GM19328 (cell line): Measurements from ENCODE around the gene SLC17A9.
"Not testable (repeated sequence)": the region's sequence is repeated elsewhere in the genome, so short reads cannot be mapped to it uniquely, and the experiment has no call there.

Experiments
- ATAC-seq: cut with Tn5 transposase; IDR thresholded peaks from one replicate; pipeline ENCODE4 v1.9.1; 2021; ENCODE audit warnings: mild to moderate bottlenecking, moderate library complexity; ENCODE audit not compliant: unreplicated experiment

Gene SLC17A9

DNA sequence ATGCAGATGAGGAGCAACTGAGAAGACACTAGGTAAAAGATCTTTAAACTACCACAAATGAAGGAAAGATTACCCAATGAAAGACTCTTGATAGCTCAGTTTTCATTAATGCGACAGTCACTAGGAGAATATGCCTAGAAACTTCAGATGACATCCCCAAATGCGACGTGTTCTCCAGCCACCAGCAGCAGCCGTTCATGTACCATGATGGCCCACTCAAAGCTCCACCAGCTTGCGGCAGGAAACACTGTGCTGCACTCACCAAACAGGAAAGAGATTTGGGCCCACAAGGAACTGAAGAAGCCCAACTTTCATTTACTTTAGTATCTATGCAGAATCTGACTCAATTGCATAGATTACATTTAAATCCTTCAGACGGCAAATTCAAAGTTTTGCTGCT is 33.7 kb upstream of the SLC17A9 start:
- ATAC-seq: no peak

DNA sequence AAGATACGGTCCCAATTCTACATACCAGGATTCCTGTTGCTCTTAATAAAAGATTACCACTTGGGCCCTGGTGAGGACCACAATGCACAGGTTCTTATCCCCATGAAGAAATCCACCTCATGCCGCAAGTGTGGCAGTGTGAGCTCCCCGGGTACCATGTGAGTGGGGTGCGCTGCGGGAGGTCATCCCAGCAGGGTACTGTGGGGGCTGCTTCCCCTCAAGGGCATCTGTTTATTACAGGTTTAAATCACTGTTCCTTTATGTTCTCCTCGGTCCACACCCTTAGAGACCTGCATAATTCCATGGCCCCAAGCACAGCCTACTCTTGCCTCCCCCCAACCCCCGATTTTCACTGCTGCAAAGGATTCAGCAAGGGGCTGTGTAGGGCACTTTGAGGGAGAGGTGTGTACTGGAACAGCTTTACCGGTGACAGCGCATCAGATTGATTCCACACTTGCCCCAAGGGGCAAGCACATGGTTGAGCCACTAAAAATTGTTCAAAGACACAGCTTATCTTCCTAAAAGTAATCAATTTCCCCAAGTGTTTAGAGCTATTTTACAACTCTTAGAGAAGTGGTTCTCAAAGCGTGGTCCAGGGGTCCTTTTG is 32.4 kb upstream of the SLC17A9 start:
- ATAC-seq: no peak

- no peak for ATAC-seq
These were observed 31.3 kb upstream of the SLC17A9 start for GRCh38 chr20:62921119-62921687.

DNA sequence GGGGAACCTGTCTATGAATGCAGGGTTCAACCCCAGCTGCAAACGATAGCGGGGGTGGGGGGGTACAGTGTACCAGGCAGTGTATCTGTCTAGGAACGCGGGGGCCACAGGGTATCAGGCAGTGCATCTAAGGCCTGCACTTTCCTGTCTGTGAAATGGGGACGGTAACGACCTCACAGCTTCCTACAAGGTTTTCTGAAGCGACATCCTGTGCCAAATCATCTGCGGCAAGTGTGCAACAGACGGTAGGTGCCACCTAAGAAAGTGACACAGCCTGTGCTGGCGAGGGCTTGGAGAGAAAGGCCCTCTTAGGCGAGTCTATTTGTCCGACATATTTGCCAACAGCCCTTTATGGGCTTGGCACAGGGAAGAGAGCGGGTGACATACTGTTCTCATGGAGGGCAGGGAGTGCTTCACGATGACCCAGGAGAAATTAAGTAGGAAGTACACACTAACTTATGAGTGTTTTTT is 30.0 kb upstream of the SLC17A9 start:
- no peak for ATAC-seq

GRCh38 chr20:62923059-62923668 is 29.3 kb upstream of the SLC17A9 start:
- not testable (repeated sequence) for ATAC-seq

DNA sequence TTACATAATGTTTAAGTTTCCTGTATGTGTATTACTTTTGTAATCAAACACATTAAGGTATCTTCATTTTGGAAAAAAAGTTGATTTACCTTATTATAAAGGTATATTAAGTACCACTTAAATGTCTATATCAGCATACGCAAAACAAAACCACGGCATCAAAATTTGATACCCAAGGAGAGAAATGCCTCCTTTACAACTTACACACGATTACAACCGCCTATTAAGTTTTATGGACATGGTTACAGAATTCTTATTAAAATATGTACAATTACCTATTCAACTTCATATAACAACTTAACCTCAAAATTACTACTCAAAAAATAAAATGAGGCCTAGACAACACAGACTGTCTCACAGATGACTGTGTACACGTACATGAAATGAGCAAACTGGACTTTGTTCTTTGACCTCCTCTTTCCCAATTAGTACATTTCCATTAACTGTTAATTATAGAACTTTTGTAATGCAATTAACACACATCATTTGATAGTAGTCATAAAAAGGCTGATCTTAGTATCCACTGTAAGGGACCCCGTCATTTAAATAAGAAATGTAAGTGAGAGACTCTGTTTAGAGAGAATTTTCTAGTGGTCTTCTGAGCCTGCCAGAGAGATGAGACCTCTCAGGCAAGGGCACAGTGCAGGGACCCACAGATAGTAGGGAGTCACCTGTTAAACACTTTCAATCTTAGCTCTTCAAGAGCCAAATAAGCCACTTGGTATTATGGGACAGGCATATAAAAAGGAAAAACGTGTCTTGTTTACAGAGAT is 28.7 kb upstream of the SLC17A9 start:
- no peak for ATAC-seq

- no peak for ATAC-seq
These were observed 27.9 kb upstream of the SLC17A9 start for GRCh38 chr20:62924442-62925075.

GRCh38 chr20:62925076-62925419 is 27.5 kb upstream of the SLC17A9 start:
- no peak for ATAC-seq

DNA sequence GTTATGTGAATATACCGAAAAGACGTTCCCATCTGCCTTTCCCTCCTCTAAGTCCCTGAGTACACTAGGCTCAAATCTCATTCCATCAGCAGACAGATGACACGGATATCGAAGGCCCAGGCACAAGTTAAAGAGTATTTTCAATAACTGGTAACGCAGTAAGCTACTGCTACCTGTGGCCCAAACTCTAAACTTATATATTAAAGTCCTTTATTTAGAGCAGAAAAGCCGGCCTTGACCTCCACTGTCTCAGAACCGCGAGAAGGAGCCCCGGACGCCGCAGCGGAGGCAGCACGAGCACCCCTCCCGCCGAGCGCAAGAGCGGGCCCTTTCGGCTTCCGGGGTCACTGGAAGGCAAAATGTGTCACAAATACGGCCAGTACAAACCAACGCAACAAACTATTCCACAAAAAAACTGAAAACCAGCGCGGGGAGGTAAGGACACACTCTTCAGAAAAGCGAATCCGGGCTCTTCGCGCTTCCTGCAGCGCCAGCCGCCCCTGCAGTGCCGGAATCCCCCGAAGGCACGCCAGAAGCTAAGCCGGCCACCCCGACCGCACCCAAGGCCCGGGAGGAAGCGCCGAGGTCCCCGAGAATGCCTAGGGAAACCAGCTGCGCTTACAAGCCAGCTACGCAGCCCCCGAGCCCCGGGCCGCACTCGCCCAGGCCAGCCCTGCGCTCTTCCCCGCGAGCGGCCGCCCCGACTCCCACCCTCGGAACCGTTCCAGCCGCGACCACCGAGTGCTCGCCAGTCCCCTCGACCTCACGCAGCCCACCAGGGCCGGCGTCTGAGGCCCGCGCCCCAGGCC is 26.9 kb upstream of the SLC17A9 start:
- no peak for ATAC-seq

- peak; percentile 70 for ATAC-seq
These were observed 26.0 kb upstream of the SLC17A9 start, which contains the start of gene DIDO1 for GRCh38 chr20:62926229-62927127. Gene DIDO1 (minus strand): TSS chr20:62926505.

GRCh38 chr20:62927128-62927705 is 25.3 kb upstream of the SLC17A9 start:
- no peak for ATAC-seq

DNA sequence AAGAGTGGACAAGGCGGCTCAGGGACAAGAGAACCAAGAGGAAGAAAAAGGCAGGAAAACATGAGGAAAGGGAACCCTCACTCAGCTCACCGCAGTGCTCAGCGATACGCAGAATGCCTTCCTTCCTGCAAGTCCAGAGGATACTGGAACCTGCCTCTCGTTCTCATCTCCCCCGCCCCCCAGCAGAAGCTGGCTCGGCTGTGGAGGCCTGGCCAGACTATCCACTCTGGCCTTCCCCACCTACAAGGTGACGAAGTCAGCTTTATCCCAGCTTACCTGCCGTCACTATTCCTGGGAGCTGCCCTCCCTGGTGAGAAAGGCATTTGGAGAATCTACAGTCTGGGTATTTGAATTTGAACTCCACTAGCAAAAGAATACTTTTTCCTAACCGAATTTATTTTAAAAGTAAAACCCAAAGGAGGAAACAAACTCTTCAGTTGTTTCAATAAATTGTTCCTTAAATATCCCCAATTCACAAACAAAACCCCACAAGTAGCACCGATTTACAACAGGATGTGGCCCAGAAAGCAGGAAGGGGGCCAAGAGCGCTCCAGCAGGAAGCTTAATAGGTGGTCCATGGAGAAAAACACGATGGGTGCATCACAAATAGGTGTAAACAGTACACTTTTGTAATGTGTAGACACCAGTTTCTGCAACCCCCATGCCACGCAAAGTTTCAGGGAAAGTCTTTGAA is 24.1 kb upstream of the SLC17A9 start:
- no peak for ATAC-seq

GRCh38 chr20:62929051-62929538 is 23.4 kb upstream of the SLC17A9 start:
- ATAC-seq: no peak

DNA sequence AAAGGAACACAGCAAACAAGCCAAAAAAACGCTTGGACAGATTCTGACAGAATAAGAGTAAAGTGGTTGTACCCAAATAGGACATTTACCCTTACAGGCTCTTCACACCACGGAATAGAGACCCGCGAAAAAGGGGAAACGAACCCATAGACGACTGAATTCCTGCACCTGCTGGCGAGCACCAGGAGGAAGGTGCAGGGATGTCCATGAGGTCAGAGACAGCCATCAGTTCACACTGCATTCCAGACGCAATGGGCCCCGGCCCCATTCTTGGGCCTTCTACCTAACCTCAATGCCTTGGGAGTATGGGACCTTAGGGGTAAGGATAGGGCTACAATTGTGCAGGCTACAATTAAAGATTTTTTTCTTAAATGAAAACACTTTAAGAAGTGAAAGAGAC is 21.0 kb upstream of the SLC17A9 start:
- ATAC-seq: no peak

GRCh38 chr20:62933966-62934365 is 18.5 kb upstream of the SLC17A9 start:
- ATAC-seq: no peak

GRCh38 chr20:62935204-62935967 is 17.1 kb upstream of the SLC17A9 start:
- ATAC-seq: no peak

DNA sequence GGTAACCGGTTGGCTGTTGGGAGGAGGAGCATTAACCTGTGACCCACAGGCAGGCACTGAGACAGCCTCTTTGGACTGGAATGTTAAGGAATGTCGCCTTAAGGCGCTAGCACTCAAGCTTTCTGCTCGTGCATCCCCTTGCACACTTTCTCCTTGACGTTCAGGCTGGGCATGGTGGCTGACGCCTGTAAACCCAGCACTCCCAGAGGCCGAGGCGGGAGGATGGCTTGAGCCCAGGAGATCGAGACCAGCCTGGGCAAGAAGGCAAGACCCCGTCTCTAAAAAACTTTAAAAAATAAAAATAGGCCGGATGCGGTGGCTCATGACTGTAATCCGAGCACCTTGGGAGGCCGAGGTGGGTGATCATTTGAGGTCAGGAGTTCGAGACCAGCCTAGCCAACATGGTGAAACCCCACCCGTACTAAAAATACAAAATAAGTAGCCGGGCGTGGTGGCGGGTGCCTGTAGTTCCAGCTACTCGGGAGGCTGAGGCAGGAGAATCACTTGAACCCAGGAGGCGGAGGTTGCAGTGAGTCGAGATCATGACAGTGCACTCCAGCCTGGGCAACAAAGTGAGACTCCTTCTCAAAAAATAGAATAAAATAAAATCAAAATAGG is 16.4 kb upstream of the SLC17A9 start:
- no peak for ATAC-seq
